Epidermal melanocyte (primary cell): ENCODE results near the gene PECR.

ENCODE experiments used
- DNase-seq: peaks from one replicate; pipeline ENCODE4 v3.0.0; 2011; ENCODE audit warnings: low spot score; ENCODE audit not compliant: insufficient read length

PECR gene

DNA sequence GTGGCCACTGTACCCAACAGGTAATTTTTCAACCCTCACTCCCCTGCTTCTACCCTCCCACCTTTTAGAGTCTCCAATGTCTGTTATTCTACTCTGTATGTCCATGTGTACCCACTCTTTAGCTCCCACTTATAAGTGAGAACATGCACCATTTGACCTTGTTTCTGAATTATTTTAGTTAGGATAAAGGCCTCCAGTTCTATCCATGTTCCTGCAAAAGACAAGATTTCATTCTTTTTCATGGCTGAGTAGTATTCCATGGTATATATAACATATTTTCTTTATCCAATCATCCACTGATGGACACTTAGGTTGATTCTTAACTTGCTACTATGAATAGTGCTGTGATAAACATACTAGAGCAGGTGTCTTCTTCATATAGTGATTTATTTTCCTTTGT is 9.1 kb downstream of the PECR start:
- no peak for DNase-seq

DNA sequence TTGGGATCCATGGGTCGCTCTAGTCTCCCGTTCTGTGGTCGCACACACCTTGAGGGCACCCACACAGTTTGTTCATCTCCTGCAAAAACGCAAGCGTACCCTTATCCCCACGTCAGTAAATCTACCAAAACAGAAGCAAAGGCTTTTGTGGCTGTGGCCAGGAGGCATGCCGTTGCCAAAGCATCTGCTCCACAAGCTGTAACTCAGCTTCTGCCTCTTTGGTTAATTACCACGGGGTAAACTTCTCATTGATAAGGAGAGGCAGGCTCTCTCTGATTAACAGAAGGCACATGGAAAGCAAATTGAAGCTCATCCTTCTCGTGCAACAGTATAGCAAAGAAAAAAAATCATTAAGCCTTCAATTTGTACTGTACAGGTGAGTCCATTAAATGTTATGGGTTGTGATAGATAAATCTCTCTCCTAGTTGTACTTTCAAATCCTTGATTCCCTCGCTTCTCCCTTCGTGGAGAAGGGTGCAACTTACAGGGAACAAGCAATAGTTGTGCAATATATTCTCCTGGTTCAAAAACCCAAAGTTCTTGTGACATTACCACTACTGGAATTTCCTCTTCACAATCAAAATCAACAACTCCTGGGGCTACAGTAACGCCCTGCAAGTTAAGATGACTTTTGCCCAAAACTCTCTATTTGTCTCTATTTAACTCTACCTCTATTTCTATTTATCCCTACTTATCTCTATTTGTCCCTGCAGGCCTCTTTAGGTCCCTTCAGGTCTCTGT is 10.3 kb downstream of the PECR start:
- DNase-seq, result no peak

DNA sequence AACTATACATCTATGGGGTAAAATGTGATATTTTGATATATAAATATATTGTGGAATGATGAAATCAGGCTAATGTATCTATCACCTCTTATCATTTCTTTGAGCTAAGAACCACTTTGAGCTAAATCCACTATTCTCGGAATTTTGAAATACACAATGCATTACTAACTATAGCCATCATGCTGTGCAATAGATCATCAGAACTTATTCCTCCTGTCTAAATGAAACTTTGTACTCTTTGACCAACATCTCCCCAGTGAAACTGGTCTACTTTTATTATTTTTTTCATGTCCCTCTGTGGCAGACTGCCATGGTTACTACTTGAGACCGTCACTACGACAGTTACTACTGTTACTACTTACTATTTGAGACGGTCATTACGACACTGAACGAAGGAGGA is 11.4 kb downstream of the PECR start:
- DNase-seq, result no peak

DNA sequence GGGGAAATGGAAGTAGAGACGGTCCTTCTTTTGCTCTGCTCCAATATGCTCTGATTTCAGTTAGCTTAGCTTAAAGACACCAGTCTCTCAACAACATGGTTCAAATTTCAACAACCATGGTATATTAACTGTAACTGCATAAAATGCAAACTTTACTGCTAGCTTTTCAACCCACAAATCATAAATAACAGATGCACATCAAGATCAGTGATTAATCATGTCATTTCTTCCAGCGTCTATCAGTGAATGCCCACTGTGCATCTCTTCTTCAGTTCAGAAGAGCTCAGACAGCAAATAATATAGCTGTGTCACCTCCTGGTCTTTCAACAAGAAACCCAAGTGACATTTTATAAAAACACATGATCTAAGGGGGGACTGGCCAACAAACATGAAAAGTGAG is 12.6 kb downstream of the PECR start:
- no peak for DNase-seq

DNA sequence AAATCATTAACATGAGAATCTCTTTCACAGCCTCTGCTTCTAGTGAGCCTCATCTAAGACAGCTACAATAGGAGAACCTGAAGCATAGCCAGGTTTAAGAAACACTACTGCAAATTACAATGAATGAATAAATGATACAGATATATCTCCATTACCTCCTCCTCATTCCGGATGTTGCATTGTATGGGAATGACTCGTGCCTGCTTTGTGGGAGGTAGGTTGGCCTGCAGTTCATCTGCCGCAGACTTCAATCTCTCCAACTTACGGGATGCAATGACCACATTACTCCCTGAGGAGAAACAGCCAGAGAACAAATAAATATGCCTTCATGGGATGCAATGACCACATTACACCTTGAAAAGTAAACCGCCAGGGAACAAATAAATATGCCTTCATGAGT is 15.4 kb downstream of the PECR start:
- no peak for DNase-seq

DNA sequence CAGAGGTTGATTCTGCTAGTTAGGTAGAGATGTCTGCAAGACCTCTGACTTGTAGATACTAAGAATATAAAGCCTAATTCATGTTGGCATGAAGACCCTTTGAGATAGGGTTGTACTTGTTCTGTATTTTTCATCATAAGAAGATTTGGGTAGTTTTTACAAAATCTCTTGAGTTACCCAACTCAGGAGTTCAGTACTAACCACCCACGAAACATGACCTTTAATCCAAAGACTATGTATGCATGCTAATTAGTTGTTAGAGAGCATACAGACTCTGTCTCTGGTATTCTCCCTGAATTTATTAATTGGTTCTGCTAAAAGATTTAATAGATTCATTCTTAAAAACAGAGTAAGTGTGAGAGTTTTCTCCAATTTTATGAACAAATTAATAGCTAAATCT is 16.9 kb downstream of the PECR start:
- DNase-seq, result no peak

DNA sequence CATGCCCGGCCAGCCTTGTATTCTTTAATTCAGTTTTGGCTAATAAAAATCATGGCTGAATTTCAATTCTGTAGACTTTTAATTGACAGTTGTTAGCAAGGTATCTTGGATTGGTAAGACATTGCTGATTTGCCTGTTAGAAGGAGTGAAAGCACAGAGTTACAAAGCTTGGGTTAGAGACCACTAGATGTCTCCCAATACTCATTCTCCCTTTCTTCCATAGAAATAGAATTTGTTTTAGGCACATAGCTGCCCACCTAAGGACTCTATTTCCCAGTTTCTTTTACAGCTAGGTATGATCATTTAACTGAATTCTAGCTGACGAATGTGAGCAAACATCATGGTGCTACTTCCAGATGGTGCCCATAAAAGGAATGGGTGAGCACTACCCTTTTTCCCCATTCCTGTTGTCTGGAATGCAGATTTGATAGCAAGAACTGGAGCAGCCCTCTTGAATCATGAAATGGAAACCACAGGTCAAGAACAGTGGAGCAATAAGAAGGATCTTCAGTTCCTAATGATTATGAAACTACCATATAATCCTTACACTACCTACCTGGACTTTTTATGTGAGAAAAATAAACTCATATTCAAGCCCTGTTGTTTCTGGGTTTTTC is 17.5 kb downstream of the PECR start:
- DNase-seq, result no peak

DNA sequence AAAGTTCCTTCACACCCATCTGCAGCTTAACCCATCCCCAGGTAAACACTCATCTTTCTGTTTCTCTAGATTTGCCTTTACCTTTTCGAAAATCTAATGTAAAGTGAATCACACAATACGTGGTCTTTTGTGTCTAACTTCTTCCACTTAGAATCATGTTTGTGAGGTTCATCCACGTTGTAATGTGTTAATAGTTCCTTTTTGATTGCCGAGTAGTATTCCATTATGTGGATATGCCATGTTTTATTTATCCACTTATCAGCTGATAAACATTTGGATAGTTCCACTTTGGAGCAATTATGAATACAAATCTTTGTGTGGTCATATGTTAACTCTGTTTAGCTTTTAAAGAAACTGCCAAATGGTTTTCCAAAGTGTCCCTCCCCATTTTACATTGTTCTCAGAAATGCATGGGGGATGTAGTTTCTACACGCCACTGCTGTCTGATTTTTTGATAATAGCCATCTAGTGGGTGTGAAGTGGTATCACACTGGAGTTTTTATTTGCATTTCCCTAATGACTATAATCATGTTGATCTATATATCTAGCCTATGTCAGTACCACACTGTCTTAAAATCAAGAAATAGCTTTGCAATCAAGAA is 22.3 kb downstream of the PECR start:
- no peak for DNase-seq

DNA sequence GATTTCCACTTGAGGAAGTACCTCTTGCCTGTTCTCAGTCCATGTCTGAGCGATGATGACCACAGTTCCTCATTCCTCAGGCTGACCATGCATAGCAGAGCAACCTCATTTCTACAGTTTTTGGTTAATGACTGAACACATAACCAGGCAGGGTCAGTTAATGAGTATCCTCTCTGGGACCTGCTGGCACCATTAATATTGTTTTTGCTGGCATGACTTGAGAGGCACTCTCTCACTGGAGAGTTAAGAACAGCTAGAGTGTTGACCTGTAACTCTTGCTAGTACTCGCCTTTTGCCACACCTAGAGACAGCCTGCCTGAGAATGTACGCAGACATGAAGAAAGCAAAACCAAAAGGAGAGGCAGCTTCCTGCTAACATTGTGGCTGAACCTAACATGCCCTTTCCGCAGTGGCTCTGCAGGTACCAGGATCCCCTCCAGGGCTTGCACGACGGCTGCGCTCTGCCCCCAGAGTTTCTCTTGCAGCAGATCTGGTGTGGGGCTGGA is 23.9 kb downstream of the PECR start:
- DNase-seq, result no peak

DNA sequence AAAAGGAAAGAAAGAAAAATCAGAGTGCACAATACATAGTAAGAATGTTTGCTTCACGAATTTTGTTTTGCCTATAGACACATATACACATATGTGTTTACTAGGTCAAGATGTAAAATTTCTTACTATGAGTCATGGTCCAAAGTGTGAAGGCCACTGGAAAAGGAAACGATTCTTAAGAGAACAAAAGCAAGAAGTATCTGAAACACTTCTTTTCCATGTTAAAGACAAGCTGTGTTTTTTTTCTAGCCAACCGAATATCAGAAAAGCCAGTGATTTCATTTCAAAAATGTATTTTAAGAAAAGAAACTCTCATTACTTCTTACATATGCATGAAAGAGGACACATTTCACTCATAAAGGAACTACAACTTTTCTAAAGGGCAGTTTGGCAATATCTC is 24.9 kb downstream of the PECR start:
- DNase-seq, result no peak

DNA sequence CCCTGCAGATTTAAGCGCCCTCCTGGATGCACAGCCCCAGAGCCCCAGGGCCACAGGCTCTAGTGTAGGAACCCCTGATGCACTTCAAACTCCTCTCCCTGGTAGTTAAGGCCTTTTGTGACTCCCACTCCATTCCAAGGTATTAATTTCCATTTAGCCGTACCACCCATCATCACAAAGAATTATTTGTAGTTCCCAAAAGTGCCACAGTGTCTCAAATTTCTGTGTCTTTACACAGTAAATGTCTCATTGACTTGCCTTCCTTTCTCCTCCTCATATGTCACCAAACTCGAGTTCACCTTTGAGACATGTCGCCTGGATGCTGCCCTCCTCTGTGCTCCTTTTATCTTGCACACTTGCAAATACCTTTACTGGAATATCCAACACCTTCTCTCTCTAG is 25.9 kb downstream of the PECR start:
- DNase-seq, result no peak

DNA sequence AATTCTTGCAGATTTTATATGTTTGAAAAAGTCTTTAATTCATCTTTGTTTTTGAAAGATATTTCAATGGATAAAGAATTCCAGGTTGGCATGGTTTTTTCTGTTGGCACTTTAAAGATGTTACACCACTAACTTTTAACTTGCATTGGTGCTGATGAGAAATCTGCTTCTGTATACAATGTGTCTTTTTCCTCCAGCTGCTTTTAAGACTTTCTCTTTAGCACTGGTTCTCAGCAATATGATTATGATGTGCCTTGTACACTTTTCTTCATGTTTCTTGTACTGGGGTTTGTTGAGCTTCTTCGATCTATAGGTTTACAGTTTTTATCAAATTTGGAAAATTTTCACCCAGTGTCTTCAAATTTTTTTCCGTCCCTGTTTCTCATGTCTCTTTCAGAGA is 29.2 kb downstream of the PECR start:
- no peak for DNase-seq

DNA sequence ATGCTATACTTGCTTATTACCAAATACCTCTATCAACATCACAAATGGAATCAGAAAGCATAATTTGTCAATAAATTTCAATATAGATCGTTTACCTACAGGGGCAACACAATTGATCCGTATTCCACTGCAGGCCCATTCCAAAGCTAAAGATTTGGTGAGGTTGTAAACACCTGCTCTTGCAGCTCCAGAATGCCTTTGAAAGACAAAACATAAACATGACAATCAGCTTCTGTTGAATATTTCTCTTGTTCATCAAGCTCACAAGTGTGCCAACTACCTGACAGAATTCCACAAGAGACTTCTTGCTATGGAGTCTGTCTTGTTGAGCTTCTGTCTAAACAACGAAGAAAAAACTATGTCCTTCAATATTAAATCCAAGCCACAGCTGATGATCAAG is 30.3 kb downstream of the PECR start:
- no peak for DNase-seq

DNA sequence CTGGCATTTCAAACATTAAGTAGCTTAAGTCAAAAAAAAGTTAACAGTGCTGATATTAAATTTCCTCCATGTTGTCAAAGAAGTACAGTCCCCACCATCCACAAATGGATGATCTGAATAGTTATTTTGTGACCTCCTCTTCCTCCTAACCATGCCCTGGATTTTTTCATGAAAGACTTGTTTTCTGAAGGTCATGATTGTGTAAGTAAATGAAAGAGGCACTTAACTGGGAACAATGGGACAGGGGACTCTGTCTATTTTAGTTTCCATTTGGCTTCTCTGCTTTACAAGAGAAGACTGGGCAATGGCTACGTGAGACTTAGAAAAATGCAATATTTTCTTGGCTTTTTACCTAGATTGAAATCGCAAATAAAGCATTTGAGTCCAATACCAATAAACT is 32.2 kb downstream of the PECR start:
- no peak for DNase-seq

DNA sequence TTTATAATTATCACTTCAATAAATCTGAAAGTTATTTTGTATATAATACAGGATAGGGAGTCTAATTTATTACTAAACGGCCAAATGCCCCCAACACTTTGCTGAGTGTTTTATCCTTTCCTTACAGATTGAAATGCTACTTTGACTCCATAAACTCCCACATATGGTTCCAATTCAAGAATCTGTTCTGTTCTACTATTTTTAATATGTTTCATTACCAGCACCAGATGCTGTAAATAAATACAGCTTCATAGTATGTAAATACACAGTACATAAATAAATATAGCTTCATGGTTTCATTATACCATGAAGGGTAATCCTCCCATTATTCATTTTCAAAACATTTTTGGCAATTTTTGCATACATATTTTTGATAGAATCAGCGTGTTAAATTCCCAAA is 34.2 kb downstream of the PECR start:
- no peak for DNase-seq

DNA sequence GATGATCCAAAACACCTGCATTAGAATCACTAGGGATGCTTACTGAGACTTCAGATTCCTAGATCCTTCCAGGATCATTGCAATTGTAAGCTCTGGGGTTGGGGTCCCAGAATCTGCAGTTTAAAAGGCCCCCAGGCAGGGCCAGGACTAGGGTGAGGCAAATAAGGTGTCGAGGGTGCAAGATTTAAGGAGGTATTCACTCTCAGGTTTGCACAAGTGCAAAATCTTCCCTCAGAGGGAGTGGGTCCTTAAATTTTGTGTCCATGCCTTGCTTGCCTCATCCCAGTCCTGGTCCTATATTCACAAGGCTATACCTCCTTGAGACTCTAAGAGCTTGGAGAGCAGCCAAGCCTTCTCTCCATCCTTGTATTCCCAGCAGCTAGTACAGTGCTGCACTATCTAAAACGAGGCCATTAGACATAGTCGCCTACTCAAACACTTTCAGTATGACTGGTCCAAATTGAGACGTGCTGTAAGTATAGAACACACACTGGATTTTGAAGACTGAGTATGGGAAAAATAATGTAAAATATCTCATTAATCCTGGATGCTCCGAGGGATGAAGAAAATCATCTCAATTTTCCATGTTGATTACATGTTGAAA is 36.6 kb downstream of the PECR start:
- no peak for DNase-seq

DNA sequence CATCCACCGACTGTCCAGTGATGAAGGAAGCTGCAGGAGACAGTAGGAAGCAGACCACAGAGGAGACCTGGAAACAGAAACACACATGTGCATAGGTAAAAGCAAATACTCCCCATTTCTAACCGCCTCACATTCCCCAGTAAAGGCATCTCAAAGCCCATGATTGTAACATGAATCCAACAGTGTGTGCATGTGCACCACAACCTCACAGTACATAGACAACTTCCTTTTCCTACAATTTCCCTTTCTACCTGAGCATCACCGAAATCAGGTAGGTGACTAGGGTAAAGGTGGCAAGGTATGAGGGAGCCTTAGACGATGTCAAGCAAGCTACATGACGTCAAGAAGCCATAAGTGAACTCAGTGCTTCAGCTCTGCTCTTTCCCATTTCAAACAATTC is 37.7 kb downstream of the PECR start:
- no peak for DNase-seq

DNA sequence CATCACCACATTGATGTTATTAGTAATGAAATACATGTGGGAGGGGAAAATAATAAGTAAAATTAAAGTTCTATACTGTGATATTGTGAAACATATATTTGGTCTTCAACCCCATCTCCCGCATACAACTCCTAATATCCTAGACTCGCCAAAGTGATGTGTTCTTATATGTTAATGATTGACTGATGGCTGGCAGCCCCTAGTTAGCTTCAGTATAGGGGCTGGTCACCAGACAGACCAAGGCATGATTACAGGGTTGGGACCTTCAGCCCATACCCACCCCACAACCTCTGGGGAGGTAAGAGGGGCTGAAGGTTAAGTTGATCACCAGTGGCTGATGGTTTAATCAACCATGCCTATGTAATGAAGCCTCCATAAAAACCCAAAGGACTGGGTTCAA is 40.2 kb downstream of the PECR start:
- DNase-seq, result no peak

DNA sequence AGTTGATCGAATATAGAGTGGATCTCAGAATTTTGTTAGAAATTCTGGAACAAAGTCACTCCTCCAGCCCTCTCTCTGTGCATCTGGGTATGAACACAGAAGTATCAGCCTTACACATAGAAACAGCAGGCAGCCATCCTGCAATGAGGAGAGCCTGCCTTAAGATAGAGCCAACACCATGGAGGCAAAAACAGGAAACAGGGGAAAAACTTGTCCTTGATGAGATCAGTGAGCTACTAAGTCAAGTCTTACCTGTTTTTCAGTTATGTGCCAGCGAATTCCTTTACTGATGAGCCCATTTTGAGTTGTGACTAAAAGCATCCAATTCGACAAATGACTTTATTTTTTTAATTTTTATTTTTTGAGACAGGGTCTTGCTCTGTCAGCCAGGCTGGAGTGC is 41.7 kb downstream of the PECR start:
- no peak for DNase-seq

DNA sequence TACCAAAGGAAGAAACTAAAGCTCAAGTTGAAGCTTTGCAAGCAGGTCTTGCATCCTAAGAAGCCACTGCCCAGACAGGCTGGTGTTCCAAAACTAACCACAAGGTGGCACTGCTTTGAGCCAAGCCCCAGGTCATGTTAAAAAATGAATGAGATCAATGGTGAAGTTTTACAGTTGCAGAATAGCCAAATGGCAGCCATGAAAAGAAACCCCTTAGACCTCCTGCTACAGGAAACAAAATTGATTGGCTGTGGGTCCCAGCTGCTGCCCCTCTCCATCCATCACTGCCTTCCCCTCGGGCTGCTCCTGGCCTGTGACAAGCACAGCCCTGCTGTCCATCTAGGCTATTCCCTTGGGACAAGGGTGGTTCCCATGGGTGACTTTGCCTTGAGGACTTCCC is 47.5 kb downstream of the PECR start:
- peak; percentile 69 for DNase-seq

DNA sequence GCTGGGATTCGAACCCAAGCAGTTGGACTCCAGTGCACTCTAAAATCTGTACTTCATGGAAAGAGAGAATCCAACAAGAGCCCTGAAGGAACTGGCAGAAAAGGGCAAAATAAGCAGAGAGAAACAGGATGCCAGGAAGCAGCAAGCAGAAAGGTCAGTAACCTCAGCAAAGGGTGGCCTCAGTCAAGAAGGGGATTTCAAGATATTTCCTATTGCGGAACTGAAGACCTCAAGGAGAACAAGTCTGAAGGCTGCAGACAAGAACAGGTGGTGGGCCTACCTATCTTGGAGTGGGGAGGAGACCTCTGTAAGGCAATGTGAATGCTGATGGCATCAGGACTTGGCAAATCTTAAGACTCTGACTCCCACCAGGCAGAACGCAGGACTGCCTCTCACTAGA is 48.2 kb downstream of the PECR start:
- no peak for DNase-seq

DNA sequence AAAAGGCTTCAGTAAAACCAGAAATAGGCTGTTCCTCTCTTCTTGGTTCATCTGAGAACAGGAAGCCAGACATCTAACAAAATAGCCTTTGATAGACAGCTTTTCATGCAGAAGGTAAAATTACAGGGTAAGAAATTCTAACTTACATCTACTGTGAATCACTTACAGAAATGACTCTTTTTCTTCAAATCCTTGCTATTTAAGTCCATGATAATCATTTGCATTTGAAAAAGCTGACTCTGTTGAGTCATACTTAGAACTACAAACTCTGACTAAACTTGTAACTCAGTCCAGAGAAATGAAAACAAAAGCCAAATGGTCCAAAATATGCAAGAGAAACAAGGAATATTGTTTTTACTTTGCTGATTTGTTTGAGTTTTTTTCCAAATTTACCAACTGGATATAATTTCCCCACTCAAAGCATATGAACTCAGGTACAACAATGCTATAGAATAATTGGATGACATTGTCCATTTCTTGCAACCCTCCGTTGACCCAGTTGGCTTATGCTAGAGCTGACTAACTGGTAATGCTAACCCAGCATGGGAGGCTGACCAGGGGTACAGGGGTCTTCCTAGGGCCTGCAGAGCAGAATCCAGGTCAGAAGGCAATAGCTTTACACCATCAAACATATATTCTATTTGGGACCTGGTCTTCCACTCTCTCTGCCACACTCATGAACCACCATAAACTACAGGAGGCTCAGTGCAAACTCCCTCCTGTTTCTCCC is 49.5 kb downstream of the PECR start:
- DNase-seq, result no peak
